Memory B cell (primary cell): ENCODE data around the gene FOXA2.

Experiments used
- ATAC-seq: fragments of 150-1000 bp; cut with Tn5 transposase; 2 replicates; pipeline ENCODE4 v1.10.0; 2021; ENCODE audit warnings: low read depth, mild to moderate bottlenecking, moderate library complexity
- DNase-seq, 2 donors: peaks; one replicate each; pipeline ENCODE4 v3.0.0; 2022; ENCODE audit warnings: low spot score in 2 of 2
- H3K27ac Mint-ChIP-seq: one replicate; pipeline ENCODE4 v1.8.0; 2022; ENCODE audit warnings: mild to moderate bottlenecking, moderate library complexity, mixed read lengths
- H3K27me3 Mint-ChIP-seq: one replicate; pipeline ENCODE4 v1.8.0; 2022; ENCODE audit warnings: mixed read lengths
- H3K36me3 Mint-ChIP-seq: one replicate; pipeline ENCODE4 v1.8.0; 2022; ENCODE audit warnings: mild to moderate bottlenecking, mixed read lengths
- H3K4me1 Mint-ChIP-seq: one replicate; pipeline ENCODE4 v1.8.0; 2022; ENCODE audit warnings: mixed read lengths
- H3K4me3 Mint-ChIP-seq: one replicate; pipeline ENCODE4 v1.8.0; 2022; ENCODE audit warnings: mild to moderate bottlenecking, moderate library complexity, mixed read lengths
- H3K9me3 Mint-ChIP-seq: one replicate; pipeline ENCODE4 v1.8.0; 2022; ENCODE audit warnings: mixed read lengths

Gene FOXA2

DNA sequence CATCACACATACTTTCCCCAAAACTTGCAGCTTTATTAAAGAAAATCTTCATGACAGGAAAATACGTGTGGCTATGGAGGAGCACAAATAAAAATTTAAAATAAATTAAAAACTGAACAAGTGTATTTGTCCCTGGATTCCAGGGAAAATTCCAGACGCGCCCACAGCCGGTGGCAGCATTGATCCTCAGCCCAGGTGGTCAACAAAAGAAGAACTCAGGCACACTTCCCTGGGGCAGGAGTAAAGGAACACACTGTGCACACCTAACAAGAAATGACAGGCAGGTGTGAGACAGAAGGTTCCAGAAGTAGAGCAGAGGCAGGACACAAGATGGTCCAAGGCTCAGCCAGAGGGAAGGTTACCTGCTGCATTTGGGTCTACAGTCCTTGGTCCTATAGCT, 36.3 kb downstream of the FOXA2 start:
- ATAC-seq: no peak
- Mint-ChIP-seq H3K27ac (no peak overlapping the region), H3K9me3 (peaks cover 6% of the 10 kb centered on the region), H3K4me3 (no peak overlapping the region), H3K36me3 (peaks cover 2% of the 10 kb centered on the region), H3K4me1 (no peaks in the 10 kb centered on the region), H3K27me3 (peaks cover 6% of the 10 kb centered on the region)
- DNase-seq: no peak

DNA sequence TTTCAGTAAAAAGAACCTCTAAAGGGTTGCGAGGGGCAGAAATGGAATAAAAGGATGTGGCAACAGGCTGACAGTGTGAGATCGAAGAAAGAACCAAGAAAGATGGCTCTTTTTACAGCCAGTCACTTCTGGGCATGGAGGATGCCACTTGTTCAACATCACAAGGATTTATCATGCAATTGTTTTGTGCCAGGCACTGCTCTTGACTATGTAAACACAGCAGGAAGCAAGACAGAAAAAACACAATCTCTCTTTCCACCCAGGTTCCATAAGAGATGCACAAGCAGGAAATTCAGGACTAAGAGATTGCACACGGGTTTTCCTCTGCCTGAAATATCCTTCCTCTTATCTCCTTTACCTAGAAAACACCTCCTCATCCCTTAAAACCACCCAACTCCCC, 38.0 kb downstream of the FOXA2 start:
- DNase-seq (no peak), ATAC-seq (no peak)
- Mint-ChIP-seq H3K27ac (no peak overlapping the region), H3K9me3 (peaks cover 6% of the 10 kb centered on the region), H3K36me3 (peaks cover 2% of the 10 kb centered on the region), H3K4me3 (no peak overlapping the region), H3K27me3 (peaks cover 2% of the 10 kb centered on the region), H3K4me1 (no peaks in the 10 kb centered on the region)

DNA sequence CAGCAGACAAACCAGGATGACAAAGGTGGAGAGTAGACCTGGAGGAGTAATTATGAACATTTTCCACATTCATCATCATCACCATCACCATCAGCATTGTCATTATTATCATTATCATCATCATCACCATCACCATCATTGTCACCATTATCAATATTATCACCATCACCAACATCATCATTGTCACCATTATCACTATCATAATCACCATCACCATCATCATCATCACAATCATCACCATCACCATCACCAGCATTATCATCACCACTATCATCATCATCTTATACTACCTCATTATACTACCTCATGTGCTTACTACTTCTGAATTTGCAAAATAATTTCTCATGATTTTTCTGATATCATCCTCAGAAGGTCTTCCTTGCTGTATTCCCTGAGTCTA, 39.3 kb downstream of the FOXA2 start:
- H3K4me1 Mint-ChIP-seq: no peaks in the 10 kb centered on the region
- H3K4me3 Mint-ChIP-seq: no peak overlapping the region
- peaks cover 2% of the 10 kb centered on the region for H3K36me3 Mint-ChIP-seq
- H3K9me3 Mint-ChIP-seq: peaks cover 4% of the 10 kb centered on the region
- DNase-seq (no peak), ATAC-seq (no peak)
- H3K27me3 Mint-ChIP-seq: peaks cover 2% of the 10 kb centered on the region
- H3K27ac Mint-ChIP-seq: no peak overlapping the region

DNA sequence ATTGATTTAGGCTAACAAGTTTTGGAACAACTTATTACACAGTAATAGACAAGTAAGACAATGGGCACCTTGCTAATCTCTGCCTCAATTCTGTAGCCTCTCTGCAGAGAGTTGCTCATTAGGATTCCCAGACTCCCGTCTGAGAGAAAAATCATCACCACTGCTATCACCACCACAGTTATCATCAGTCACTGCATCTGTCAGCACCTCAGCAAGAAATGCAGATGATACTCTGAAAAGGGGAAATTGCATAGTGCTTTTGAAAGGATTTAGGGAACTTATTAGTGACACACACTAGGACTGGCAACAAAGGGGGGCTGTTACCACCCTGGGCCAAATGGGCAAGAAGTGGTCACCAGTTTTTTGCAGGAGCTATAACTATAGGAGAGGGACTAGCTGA, 39.9 kb downstream of the FOXA2 start:
- Mint-ChIP-seq H3K9me3 (peaks cover 2% of the 10 kb centered on the region), H3K27me3 (peaks cover 2% of the 10 kb centered on the region), H3K4me1 (no peaks in the 10 kb centered on the region), H3K27ac (no peak overlapping the region), H3K36me3 (no peaks in the 10 kb centered on the region), H3K4me3 (no peak overlapping the region)
- DNase-seq: no peak
- no peak for ATAC-seq

DNA sequence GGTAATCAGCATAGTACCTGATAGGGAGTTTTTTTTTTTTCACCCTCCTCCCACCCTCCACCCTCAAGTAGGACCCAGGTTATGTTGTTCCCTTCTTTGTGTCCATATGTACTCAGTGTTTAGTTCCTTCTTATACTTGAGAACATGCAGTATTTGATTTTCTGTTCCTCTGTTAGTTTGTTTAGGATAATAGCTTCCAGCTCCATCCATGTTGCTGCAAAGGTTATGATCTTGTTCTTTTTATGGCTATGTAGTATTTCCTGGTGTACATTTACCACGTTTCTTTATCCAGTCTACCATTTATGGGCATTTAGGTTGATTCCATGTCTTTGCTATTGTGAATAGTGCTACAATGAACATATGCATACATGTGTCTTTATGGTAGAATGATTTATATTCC, 41.9 kb downstream of the FOXA2 start:
- Mint-ChIP-seq H3K9me3 (peaks cover 6% of the 10 kb centered on the region), H3K36me3 (no peaks in the 10 kb centered on the region), H3K4me3 (no peak overlapping the region), H3K27me3 (peaks cover 2% of the 10 kb centered on the region), H3K27ac (no peak overlapping the region), H3K4me1 (no peaks in the 10 kb centered on the region)
- DNase-seq (no peak), ATAC-seq (no peak)

DNA sequence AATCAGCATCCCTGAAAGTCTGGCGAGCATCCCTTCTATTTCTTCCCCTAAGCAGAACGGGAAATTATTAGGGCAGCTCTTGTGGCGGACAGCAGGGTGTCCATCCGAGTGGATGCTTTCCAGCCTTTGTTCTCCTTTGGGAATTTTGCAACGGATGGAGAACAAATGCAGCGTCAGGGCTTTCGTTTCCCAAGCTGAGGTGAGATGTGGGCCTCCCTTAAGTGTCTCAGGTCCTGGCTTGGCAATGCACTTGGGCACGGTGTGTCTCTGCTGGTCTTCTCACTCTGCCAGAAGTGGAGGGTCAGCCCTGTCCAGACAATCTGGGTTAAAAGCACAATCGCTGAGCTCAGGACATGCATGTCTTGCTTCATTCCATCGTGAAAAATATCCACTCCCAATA, 43.5 kb downstream of the FOXA2 start:
- Mint-ChIP-seq H3K36me3 (no peaks in the 10 kb centered on the region), H3K4me3 (no peak overlapping the region), H3K27me3 (peaks cover 2% of the 10 kb centered on the region), H3K4me1 (no peaks in the 10 kb centered on the region), H3K27ac (no peak overlapping the region), H3K9me3 (peaks cover 6% of the 10 kb centered on the region)
- ATAC-seq (no peak), DNase-seq (no peak)

DNA sequence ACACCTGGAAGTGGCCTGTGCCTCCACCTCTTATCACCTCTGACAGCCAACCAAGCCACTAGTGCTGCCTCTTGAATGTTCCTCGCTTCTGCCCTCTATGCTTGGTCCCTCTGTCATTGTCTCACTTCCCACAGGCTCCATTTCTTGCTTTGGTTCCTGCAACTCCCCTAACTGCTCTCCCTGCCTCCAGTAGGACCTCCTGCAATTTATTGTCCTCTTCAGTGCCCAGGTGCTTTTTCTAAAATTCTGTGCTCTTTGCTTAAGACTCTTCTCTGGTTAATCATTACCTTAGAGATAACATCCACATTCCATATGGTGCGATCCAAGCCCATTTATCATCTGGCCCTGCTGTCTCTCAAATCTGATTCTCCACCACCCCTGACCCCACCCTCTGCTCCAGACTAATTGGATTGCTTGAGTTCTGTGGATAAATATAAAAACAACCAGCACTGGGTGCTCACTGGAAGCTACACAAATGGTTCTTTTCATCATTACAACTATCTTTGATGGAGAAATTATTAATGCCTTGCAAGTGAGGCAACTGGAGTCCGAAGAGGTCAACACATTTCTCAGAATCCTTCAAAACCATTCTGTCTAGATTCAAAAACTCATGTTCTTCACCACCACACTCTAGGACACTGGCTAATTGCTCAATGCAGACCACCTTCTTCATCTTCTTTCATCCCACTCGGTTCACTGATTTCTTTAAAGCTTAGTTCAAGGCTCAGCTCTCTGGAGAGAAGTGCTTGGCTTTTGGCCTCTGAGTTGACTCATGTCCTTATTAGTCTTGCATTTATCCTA, 47.2 kb downstream of the FOXA2 start:
- H3K4me1 Mint-ChIP-seq: no peaks in the 10 kb centered on the region
- no peak overlapping the region for H3K4me3 Mint-ChIP-seq
- no peaks in the 10 kb centered on the region for H3K36me3 Mint-ChIP-seq

DNA sequence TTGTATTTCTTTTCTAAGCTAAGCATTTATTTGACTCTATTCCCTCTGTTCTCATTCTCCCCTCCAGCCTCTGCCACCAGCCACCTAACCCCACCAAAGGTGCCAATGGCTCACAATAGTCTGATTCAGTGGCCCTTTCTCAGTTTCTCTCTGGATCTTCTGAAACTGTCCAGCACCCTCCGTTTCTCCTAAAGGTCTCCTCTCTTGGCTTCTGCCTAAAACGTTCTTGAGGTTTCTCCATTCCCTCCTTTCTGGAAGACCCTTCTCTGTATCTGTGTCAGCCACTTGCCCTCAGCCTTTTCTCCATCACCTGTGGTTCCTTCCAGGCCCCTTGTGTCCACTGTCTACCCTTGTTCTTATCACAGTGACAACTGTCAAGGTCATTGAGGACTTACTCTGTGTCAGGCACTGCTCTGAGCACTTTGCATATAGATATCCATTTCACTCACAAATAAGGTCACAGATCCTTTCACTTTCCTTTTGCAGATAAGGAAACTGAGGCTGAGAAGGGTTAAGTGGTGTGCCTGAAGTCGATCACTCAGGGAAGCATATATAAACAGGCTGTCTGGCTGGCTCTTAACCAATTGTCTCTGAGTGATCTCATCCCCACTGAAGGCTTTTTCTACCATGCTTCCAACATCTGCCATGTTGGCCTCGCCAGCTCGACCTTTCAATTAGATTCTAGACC, 48.1 kb downstream of the FOXA2 start:
- peaks cover 5% of the 10 kb centered on the region for H3K9me3 Mint-ChIP-seq
- H3K36me3 Mint-ChIP-seq: no peaks in the 10 kb centered on the region
- no peak overlapping the region for H3K4me3 Mint-ChIP-seq
- no peaks in the 10 kb centered on the region for H3K27me3 Mint-ChIP-seq
- no peak overlapping the region for H3K27ac Mint-ChIP-seq
- H3K4me1 Mint-ChIP-seq: no peaks in the 10 kb centered on the region
- DNase-seq (no peak), ATAC-seq (no peak)

More for the DNA sequence above, 47.2 kb downstream of the FOXA2 start:
- DNase-seq (no peak), ATAC-seq (no peak)
- no peak overlapping the region for H3K27ac Mint-ChIP-seq
- H3K27me3 Mint-ChIP-seq: no peaks in the 10 kb centered on the region
- peaks cover 5% of the 10 kb centered on the region for H3K9me3 Mint-ChIP-seq

DNA sequence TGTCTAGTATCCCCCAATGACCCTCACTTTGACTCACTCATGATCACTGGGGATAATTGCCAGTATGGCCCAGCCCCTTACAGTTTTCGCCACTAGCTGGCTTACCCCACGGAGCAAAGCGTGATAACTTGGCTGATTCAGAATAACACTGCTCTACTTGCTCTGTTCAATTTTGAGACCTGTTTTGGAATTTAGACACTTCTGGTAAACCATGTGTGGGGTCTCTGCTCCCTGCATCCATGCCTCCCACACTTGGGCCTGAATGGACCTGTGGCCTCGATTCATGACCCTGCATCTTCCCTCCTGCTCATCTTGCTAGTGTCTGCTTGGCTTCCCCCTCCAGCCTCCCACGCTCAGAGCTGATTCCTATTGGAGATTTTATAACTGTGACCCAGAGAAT, 48.9 kb downstream of the FOXA2 start:
- H3K27ac Mint-ChIP-seq: no peak overlapping the region
- ATAC-seq (no peak), DNase-seq (no peak)
- no peaks in the 10 kb centered on the region for H3K4me1 Mint-ChIP-seq
- peaks cover 7% of the 10 kb centered on the region for H3K9me3 Mint-ChIP-seq
- no peak overlapping the region for H3K4me3 Mint-ChIP-seq
- no peaks in the 10 kb centered on the region for H3K27me3 Mint-ChIP-seq
- no peaks in the 10 kb centered on the region for H3K36me3 Mint-ChIP-seq

DNA sequence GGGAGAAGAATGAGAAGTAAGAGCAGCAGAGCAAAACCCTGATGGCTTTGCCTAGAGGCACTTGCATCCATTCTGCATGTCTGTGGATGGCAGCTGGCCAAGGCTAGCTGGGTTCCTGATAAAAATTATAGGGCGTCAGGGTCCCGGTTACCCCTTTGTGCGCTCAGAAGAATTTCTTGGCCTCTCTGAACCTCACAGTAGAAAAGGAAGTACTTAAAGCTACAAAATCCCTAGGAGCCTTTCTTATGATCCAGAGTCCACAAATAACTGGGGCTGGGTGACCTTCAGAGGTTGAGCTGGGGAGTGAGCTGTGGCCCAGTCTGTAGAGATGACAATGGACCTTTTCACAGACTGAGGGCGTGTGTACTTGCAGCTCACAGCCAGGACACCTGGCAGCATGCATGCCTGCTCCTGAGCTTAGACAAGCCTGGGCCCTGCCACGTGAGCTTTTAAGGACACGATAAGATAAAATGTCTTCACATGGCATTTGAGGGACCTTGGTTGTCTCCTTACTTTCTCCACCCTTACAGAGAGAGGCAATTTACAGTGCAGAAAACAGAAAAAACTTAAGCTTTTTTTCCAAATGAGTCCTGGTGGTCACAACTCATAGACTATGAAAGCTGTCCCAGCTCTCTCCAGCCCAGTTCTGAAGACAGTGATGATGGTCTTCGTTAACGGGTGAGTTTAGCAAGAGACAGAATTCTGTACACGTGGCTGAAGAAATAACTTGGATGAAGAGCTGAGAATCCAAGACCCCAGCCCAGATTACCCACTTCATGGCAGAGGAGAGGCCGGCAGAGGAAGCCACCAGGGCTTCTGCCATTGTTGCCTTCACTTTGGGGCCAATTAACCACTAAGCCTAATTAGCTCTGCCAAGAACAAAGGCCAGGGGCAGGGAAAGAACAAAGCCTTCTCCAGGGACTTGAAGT, 50.3 kb downstream of the FOXA2 start:
- ATAC-seq: no peak
- Mint-ChIP-seq H3K27ac (no peak overlapping the region), H3K4me3 (no peak overlapping the region), H3K27me3 (no peaks in the 10 kb centered on the region), H3K36me3 (no peaks in the 10 kb centered on the region), H3K4me1 (no peaks in the 10 kb centered on the region), H3K9me3 (peaks cover 7% of the 10 kb centered on the region)
- DNase-seq: no peak

DNA sequence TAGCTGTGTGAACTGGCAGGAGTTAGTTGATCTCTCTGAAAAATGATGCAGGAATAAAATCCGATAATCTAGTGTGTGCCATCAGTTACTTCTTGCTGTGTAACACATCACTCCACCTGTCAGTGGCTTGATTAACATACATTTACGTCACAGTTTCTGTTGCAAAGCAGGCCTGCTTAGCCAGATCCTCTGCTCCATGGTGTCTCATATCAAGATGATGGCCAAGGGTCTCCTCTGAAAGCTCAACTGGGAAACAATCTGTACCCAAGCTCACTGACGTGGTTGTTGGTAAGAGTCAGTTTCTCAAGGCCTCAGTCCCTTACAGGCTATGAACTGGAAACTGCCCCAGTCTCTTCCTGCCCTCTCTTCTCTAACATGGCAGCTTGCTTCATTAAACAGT, 51.8 kb downstream of the FOXA2 start:
- no peaks in the 10 kb centered on the region for H3K36me3 Mint-ChIP-seq
- no peak for ATAC-seq

DNA sequence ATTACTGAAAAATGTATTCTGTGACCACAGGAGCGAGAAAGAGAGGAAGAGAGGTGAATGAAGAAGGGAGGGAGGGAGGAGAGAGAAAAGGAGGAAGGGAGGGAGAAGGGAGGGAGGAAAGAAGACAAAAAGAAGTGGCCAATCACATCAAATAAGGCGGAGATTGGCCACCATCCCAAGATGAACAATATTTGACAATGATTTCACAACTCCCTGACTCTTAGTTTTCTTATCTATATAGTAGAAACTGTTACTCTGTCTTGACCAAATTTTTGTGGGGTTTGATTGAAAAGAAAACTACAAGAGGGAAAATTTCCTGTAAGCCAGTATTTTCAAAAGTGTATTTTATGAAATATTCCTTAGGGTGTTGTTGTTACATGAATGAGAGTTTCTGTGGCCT, 52.6 kb downstream of the FOXA2 start:
- DNase-seq (no peak), ATAC-seq (no peak)
- Mint-ChIP-seq H3K36me3 (no peaks in the 10 kb centered on the region), H3K27me3 (no peaks in the 10 kb centered on the region), H3K4me3 (no peak overlapping the region), H3K27ac (no peak overlapping the region), H3K4me1 (no peaks in the 10 kb centered on the region), H3K9me3 (peaks cover 4% of the 10 kb centered on the region)

More for the DNA sequence above, 51.8 kb downstream of the FOXA2 start:
- H3K27me3 Mint-ChIP-seq: no peaks in the 10 kb centered on the region
- H3K4me1 Mint-ChIP-seq: no peaks in the 10 kb centered on the region
- DNase-seq: no peak
- H3K9me3 Mint-ChIP-seq: peaks cover 4% of the 10 kb centered on the region
- H3K4me3 Mint-ChIP-seq: no peak overlapping the region
- H3K27ac Mint-ChIP-seq: no peak overlapping the region

DNA sequence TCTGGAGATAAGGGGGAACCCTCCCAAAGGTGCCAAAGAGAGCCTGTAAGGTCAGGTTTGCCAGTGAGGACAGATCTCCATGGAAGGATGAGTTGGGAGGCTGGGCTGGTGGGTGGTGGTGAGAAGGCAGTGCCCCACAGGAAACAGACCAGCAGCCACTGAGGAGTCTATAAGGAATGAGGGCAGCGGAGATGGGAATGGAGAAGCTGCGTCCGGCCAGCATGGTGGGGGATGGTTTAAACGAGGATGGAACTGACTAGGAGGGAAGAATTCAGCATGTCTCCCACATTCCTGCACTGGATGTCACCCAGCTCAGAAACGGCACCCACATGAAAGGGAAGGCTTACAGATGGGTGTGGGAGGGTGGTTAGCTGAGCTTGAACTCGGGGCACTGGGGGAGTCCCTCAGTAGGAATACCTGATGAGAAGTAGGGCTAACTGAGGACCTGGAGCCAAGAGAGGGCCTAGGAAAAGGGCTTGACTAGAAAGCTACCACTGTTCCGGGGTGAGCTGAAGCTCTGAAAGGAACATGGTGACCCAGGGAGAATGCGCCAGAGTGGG, 53.2 kb downstream of the FOXA2 start:
- Mint-ChIP-seq H3K27ac (no peak overlapping the region), H3K4me3 (no peak overlapping the region), H3K36me3 (no peaks in the 10 kb centered on the region), H3K9me3 (peaks cover 6% of the 10 kb centered on the region), H3K27me3 (peaks cover 2% of the 10 kb centered on the region), H3K4me1 (peaks cover 2% of the 10 kb centered on the region)
- DNase-seq: no peak
- ATAC-seq: no peak
